Transverse colon (tissue), 4 donors: ENCODE measurements around the gene HES4. TPM values are rescaled to one million over a fixed set of nuclear protein-coding genes. Genes with fewer than 3 reads are reported as not detected.

Experiments
- DNase-seq: peaks from one replicate; pipeline ENCODE4 v3.0.0-alpha.2; 2019
- H3K27ac ChIP-seq, 4 donors: fragments of 200-600 bp; sonication (generic); 2 replicates each; pipeline ENCODE4 v1.5.1; 2016 to 2018; ENCODE audit warnings: inconsistent platforms in 4 of 4
- H3K27me3 ChIP-seq: fragments of 200-600 bp; sonication (generic); 2 replicates; pipeline ENCODE4 v1.5.1; 2017; ENCODE audit warnings: inconsistent platforms
- H3K36me3 ChIP-seq, 4 donors: fragments of 200-600 bp; sonication (generic); 2 replicates each; pipeline ENCODE4 v1.5.1; 2017 to 2019; ENCODE audit warnings: inconsistent platforms in 4 of 4
- H3K4me1 ChIP-seq, 4 donors: fragments of 200-600 bp; sonication (generic); 2 replicates each; pipeline ENCODE4 v1.5.1; 2017 to 2020; ENCODE audit warnings: inconsistent platforms in 4 of 4
- H3K4me3 ChIP-seq, 4 donors: fragments of 200-600 bp; sonication (generic); 1 replicate in 1 of 4; 2 replicates in 3 of 4; pipeline versions ENCODE4 v1.5.1 to v1.6.1; 2017 to 2019; ENCODE audit warnings: inconsistent platforms in 4 of 4
- H3K9me3 ChIP-seq, 2 donors: fragments of 200-600 bp; sonication (generic); 2 replicates each; pipeline ENCODE4 v1.5.1; 2017 to 2019; ENCODE audit warnings: inconsistent platforms in 2 of 2
- EP300 ChIP-seq: sonication (generic); formaldehyde crosslinking; IDR thresholded peaks from one replicate; pipeline ENCODE4 v1.6.1; 2017; ENCODE audit warnings: antibody characterized with exemption, low read depth
- POLR2A ChIP-seq: fragments of 450-650 bp; IDR thresholded peaks from one replicate; pipeline ENCODE4 v1.6.1; 2016; ENCODE audit warnings: antibody characterized with exemption, mild to moderate bottlenecking, moderate library complexity
- POLR2AphosphoS5 ChIP-seq, 3 donors: sonication (generic); formaldehyde crosslinking; IDR thresholded peaks; one replicate each; pipeline ENCODE4 v1.6.1; 2016; ENCODE audit warnings: antibody characterized with exemption in 3 of 3
- WGBS, 2 donors: methylation state at CpG; one replicate each; pipeline ENCODE4 v1.1.5; 2018; ENCODE audit warnings: low coverage in 1 of 2; 5-methylcytosine and 5-hydroxymethylcytosine counted together
- in situ Hi-C, 4 donors: fragments of 200-750 bp; cut with MboI; loops; one replicate each; pipeline versions ENCODE4 v1.15.0 to v1.15.1; 2017; ENCODE audit warnings: low sequenced_read_pairs in 3 of 4, low pct_ligation_motif_present in 1 of 4, low pct_unique_long_range_greater_than_20kb in 1 of 4
- intact Hi-C: fragments of 100-400 bp; cut with DNase I; formaldehyde crosslinking; loops from one replicate; pipeline ENCODE4 v1.15.1; 2023; ENCODE audit warnings: low total_unique reads
- total RNA-seq, 4 donors: library from RNA; depleted of rRNA; stranded (reverse); fragments of >200 nt; gene quantifications; one replicate each; pipeline ENCODE4 v1.1.0, GENCODE V29; 2016
- TF ChIP-seq, protein P1 (sequence below), 5 experiments: fragments of 200-600 bp in 3 of 5; fragments of 450-650 bp in 2 of 5; sonication (generic) in 3 of 5; IDR thresholded peaks; 1 replicate in 2 of 5; 2 replicates in 3 of 5; pipeline ENCODE4 v1.5.1; 2016 to 2017; ENCODE audit warnings: antibody characterized with exemption in 5 of 5, inconsistent platforms in 3 of 5, mild to moderate bottlenecking in 2 of 5, moderate library complexity in 1 of 5

Gene HES4
- total RNA-seq, 4 donors from 2014 or later: 10.8 to 140 (median 15.7) TPM

DNA sequence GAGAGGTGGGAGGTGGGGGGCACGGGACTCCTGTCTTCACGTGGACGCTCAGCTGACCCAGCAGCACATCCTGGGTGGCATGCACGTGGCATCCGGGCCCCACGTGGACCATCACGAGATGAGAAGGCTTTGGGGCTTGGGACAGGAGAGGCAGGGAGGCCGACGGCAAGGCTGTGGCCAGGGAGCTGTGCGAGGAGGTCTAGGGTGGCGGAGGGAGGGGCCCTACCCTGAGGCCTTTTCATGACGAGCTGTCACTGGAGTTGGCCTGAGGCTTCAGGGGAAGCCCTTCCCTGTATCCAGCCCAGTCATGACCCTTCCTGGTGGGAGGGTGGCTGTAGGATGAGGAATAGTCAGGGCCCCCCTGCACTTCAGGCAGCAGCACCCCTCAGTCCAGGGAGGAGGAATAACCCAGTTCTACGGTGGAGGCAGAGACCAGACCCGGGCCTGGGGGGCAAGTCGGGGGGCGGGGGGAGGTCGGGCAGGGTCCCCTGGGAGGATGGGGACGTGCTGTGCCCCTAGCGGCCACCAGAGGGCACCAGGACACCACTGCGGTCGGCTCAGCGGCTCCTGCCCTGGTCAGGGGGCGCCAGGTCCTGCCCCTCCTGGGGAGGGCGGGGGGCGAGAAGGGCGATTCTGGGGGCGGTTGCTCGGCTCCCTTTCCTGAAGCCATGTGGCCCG lies 16.0 kb downstream of the HES4 start:
- intact Hi-C loops: loop anchor here (2.0 kb wide), 1 partner anchor 79 kb away; no protein-coding TSS in a partner anchor
- Histone ChIP-seq H3K4me3 (no peak overlapping the region), H3K36me3 (no peaks in the 10 kb centered on the region), H3K27ac (no peak overlapping the region), H3K27me3 (peaks cover 72% of the 10 kb centered on the region), H3K9me3 (no peaks in the 10 kb centered on the region), H3K4me1 (peaks cover 0 to 6% (median 2%) of the 10 kb centered on the region in 4 donors)
- TF ChIP-seq POLR2A: no peak
- no peak for TF ChIP-seq EP300
- TF ChIP-seq POLR2AphosphoS5 (IDR thresholded peaks at IDR 0.05): no peak
- TF ChIP-seq, protein P1, sequence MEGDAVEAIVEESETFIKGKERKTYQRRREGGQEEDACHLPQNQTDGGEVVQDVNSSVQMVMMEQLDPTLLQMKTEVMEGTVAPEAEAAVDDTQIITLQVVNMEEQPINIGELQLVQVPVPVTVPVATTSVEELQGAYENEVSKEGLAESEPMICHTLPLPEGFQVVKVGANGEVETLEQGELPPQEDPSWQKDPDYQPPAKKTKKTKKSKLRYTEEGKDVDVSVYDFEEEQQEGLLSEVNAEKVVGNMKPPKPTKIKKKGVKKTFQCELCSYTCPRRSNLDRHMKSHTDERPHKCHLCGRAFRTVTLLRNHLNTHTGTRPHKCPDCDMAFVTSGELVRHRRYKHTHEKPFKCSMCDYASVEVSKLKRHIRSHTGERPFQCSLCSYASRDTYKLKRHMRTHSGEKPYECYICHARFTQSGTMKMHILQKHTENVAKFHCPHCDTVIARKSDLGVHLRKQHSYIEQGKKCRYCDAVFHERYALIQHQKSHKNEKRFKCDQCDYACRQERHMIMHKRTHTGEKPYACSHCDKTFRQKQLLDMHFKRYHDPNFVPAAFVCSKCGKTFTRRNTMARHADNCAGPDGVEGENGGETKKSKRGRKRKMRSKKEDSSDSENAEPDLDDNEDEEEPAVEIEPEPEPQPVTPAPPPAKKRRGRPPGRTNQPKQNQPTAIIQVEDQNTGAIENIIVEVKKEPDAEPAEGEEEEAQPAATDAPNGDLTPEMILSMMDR (IDR thresholded peaks at IDR 0.05): peak; percentile 55 to 99 (median 96)
- DNase-seq: peak; percentile 51
- 0 to 20% methylated on average over 1 to 26 of the region's 29 CpGs for WGBS, 2 donors
- in situ Hi-C loops: no loop called here

DNA sequence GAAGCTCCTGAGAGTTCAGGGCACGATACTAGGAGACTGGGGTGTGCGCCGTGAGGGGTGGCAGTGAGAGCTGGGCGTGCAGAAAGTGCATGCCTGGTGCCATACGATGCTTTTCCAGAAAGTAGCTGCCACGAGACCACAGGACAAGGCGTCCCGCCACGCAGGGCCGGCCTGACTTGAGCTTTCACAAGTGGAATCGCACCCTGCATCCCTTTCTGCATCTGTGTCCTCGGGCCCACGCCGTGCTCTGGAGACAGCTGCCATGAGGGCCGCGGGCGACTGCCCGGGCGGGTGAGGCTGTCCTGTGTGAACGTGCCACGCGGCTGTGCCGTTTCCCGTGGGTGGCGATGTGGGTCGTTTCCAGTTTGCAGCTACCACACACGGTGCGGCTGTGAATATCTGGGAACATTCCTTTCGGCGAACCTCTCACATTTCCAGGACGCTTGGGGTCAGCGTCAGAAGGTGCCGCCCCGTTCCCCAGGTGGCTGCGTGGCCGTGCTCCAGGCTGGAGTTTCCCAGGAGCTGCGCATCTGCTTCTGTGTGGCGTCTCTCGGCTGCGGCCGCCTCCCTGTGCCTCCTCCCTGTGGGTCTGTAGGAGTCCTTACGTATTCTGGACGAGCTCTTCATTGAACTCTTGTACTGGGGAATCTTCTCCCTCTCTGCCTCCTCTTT lies 17.0 kb downstream of the HES4 start:
- no peak for TF ChIP-seq EP300
- TF ChIP-seq POLR2AphosphoS5 (IDR thresholded peaks at IDR 0.05): no peak
- TF ChIP-seq, protein P1 (IDR thresholded peaks at IDR 0.05): no peak
- TF ChIP-seq POLR2A: no peak
- no peaks in the 10 kb centered on the region for H3K36me3 ChIP-seq
- no peak overlapping the region for H3K4me3 ChIP-seq
- no peak overlapping the region for H3K27ac ChIP-seq
- intact Hi-C loops: loop anchor here (2.0 kb wide), 1 partner anchor 80 kb away; no protein-coding TSS in a partner anchor
- H3K4me1 ChIP-seq: peaks cover 0 to 6% (median 2%) of the 10 kb centered on the region in 4 donors
- H3K9me3 ChIP-seq: no peaks in the 10 kb centered on the region
- no peak for DNase-seq
- in situ Hi-C loops: no loop called here
- H3K27me3 ChIP-seq: peaks cover 72% of the 10 kb centered on the region
- WGBS, 2 donors: 79% methylated on average over 43 of the region's 43 CpGs; no CpG with 5 or more reads in 1 of the 2 donors

DNA sequence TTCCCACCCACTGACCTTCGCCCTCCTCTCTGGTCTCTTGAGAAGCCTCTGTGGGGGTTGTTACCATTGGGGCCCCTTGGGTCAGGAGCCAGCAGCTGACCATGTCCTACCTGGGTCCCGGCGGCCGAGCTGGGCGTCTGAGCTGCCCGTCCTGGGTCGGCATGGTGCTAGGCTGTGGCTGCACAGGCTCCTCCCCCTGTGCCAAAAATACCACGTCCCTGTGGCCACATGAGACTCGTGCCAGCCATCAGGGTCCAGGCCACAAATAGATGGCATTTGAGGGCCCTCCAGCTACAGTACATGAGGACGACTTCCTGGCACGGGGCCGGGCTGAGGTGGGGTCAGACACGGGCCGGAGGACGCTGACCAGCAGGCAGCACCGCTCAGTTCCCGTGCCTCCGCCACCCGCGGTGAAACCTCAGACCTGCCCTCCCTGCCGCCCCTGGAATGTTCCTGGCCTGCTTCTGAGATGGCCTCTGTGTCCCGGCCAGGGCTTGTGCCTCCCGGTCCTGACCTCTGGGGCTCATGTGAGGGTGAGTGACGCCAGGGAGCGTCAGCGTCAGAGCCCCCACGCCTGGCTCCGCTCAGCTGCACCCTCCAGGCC lies 17.8 kb downstream of the HES4 start, which contains the start of gene PERM1:
Gene PERM1, minus strand, starts transcription at position 139 of the 604 bp plus-strand sequence. CDS start 1,064 bp downstream, outside the sequence.
- DNase-seq: no peak
- peaks cover 66% of the 10 kb centered on the region for H3K27me3 ChIP-seq
- 44% methylated on average over 24 of the region's 28 CpGs; no CpG with 5 or more reads in 1 of the 2 donors for WGBS, 2 donors
- H3K9me3 ChIP-seq: no peaks in the 10 kb centered on the region
- TF ChIP-seq, protein P1 (IDR thresholded peaks at IDR 0.05): no peak
- TF ChIP-seq POLR2AphosphoS5 (IDR thresholded peaks at IDR 0.05) (no peak), POLR2A (no peak), EP300 (no peak)
- no peak within 1 kb of the TSS for H3K27ac ChIP-seq
- H3K4me3 ChIP-seq: no peak within 1 kb of the TSS
- peaks cover 0 to 6% (median 2%) of the 10 kb centered on the region in 4 donors for H3K4me1 ChIP-seq
- intact Hi-C loops (loop anchor here (2.0 kb wide), 1 partner anchor 81 kb away; no protein-coding TSS in a partner anchor), in situ Hi-C loops (no loop called here)
- H3K36me3 ChIP-seq: no peaks in the 10 kb centered on the region

DNA sequence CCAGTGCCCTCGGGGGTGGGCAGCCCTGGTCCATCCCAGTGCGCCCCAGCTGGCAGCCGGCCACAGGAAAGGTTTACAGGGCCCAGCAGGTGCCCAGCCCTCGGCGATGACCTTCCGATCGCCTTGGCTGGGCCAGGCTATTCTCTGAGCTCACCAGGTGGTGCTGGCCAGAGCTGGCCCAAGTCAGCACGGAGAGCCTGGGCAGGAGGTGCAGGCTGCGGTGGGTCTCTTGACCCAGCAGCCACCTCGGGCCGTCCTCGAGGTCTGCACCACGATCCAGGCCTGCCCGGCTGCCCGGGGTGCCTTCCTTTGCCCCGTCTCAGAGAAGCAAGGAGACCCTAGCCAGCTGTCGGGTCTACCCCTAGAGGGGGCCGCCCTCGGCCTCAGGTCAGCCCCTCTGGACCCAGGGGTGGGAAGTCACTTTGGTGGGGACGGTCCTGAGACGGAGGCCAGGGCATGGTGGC lies 18.4 kb downstream of the HES4 start:
- intact Hi-C loops (no loop called here), in situ Hi-C loops (no loop called here)
- Histone ChIP-seq H3K27ac (no peak overlapping the region), H3K4me1 (peaks cover 0 to 6% (median 2%) of the 10 kb centered on the region in 4 donors), H3K4me3 (no peak overlapping the region), H3K9me3 (no peaks in the 10 kb centered on the region), H3K27me3 (peaks cover 65% of the 10 kb centered on the region), H3K36me3 (no peaks in the 10 kb centered on the region)
- TF ChIP-seq, protein P1 (IDR thresholded peaks at IDR 0.05): no peak
- TF ChIP-seq EP300 (no peak), POLR2A (no peak), POLR2AphosphoS5 (IDR thresholded peaks at IDR 0.05) (no peak)
- no peak for DNase-seq
- 73% methylated on average over 19 of the region's 21 CpGs; no CpG with 5 or more reads in 1 of the 2 donors for WGBS, 2 donors
